A549 (cell line): ENCODE measurements around the gene SPIRE1. TPM values are rescaled to one million over a fixed set of nuclear protein-coding genes. Genes with fewer than 3 reads are reported as not detected.

Experiments
- ATAC-seq, 2 experiments: fragments of 200-7000 bp in 1 of 2; fragments of >200 bp in 1 of 2; cut with Nextera tagmentation in 1 of 2; cut with Tn5 transposase in 1 of 2; 3 replicates each; pipeline versions ENCODE4 v1.8.0 to v1.9.1; 2018 to 2020; ENCODE audit warnings: mild to moderate bottlenecking in 1 of 2, moderate library complexity in 1 of 2
- CTCF ChIA-PET: fragments of 300-600 bp; sonication (Branson Sonifier 250); formaldehyde crosslinking; extraction: SDS; loops from one replicate; lab custom pipeline; 2021; ENCODE audit warnings: antibody characterized with exemption, inconsistent platforms; lab: Yijun Ruan, JAX
- POLR2A ChIA-PET: fragments of 350-600 bp; formaldehyde crosslinking; extraction: SDS; loops from one replicate; lab custom pipeline; 2021; ENCODE audit warnings: antibody characterized with exemption, inconsistent platforms; lab: Yijun Ruan, JAX
- DNase-seq, 2 experiments: peaks; one replicate each; pipeline versions ENCODE4 v3.0.0 to v3.0.0-alpha.2; 2011 to 2016; ENCODE audit warnings: low read depth in 1 of 2, low spot score in 1 of 2
- FAIRE-seq: peaks from 2 replicates; lab custom pipeline; 2011; peaks lifted over from hg19 to GRCh38; lab: Jason Lieb, UNC
- H3K27ac ChIP-seq, 2 experiments: fragments of >200 bp; sonication (Bioruptor Twin); formaldehyde crosslinking; 3 replicates each; pipeline ENCODE4 v1.5.1; 2016 to 2017
- H3K4me1 ChIP-seq: fragments of >200 bp; sonication (Bioruptor Twin); formaldehyde crosslinking; 3 replicates; pipeline ENCODE4 v1.6.1; 2016
- H3K4me2 ChIP-seq: fragments of >200 bp; sonication (Bioruptor Twin); formaldehyde crosslinking; 3 replicates; pipeline ENCODE4 v1.6.1; 2016
- H3K4me3 ChIP-seq: fragments of >200 bp; sonication (Bioruptor Twin); formaldehyde crosslinking; 3 replicates; pipeline ENCODE4 v1.5.1; 2016
- H3K9me3 ChIP-seq: fragments of >200 bp; sonication (Bioruptor Twin); formaldehyde crosslinking; 3 replicates; pipeline ENCODE4 v1.6.1; 2016
- BCL3 ChIP-seq: fragments of >200 bp; sonication (Bioruptor Twin); formaldehyde crosslinking; IDR thresholded peaks from 3 replicates; pipeline ENCODE4 v1.6.1; 2016
- CBX2 ChIP-seq: fragments of 200-600 bp; sonication (generic); IDR thresholded peaks from 2 replicates; pipeline ENCODE4 v1.6.1; 2016; ENCODE audit warnings: low read depth, mild to moderate bottlenecking, borderline replicate concordance
- CBX8 ChIP-seq: fragments of 200-600 bp; sonication (generic); IDR thresholded peaks from 2 replicates; pipeline ENCODE4 v1.6.1; 2016
- CHD2 ChIP-seq: fragments of 150-350 bp; IDR thresholded peaks from 2 replicates; pipeline ENCODE4 v1.6.1; 2014; ENCODE audit warnings: low read length; ENCODE audit not compliant: partially characterized antibody
- CHD4 ChIP-seq: fragments of 200-600 bp; sonication (generic); IDR thresholded peaks from 2 replicates; pipeline ENCODE4 v1.6.1; 2016; ENCODE audit warnings: antibody characterized with exemption, mild to moderate bottlenecking, borderline replicate concordance
- EHF ChIP-seq: fragments of 250-450 bp; sonication (Bioruptor Pico); IDR thresholded peaks from 2 replicates; pipeline ENCODE4 v1.5.0; 2020; ENCODE audit warnings: mild to moderate bottlenecking
- EP300 ChIP-seq, 2 experiments: fragments of >200 bp; sonication (Bioruptor Twin); formaldehyde crosslinking; IDR thresholded peaks; 2 replicates in 1 of 2; 3 replicates in 1 of 2; pipeline ENCODE4 v1.6.1; 2016 to 2017
- FOSB ChIP-seq: fragments of 250-450 bp; sonication (Bioruptor Pico); IDR thresholded peaks from 2 replicates; pipeline ENCODE4 v1.5.0; 2020; ENCODE audit warnings: mild to moderate bottlenecking, moderate library complexity
- HMGXB4 ChIP-seq: fragments of 250-450 bp; sonication (Bioruptor Pico); IDR thresholded peaks from 2 replicates; pipeline ENCODE4 v1.5.0; 2021; ENCODE audit warnings: mild to moderate bottlenecking, moderate library complexity, borderline replicate concordance
- HOXB5 ChIP-seq: fragments of 250-450 bp; sonication (Bioruptor Pico); IDR thresholded peaks from 2 replicates; pipeline ENCODE4 v1.5.0; 2020; ENCODE audit warnings: mild to moderate bottlenecking, moderate library complexity
- JUNB ChIP-seq: fragments of >200 bp; sonication (Bioruptor Twin); formaldehyde crosslinking; IDR thresholded peaks from 2 replicates; pipeline ENCODE4 v1.6.1; 2016
- MAFK ChIP-seq: fragments of 450-650 bp; IDR thresholded peaks from 2 replicates; pipeline ENCODE4 v1.6.1; 2014; ENCODE audit not compliant: partially characterized antibody
- MAZ ChIP-seq: fragments of 150-350 bp; IDR thresholded peaks from 2 replicates; pipeline ENCODE4 v1.6.1; 2014; ENCODE audit warnings: antibody characterized with exemption, low read depth, low read length, borderline replicate concordance
- NPAS2 ChIP-seq: fragments of 250-450 bp; sonication (Bioruptor Pico); IDR thresholded peaks from 2 replicates; pipeline ENCODE4 v1.8.0; 2022; ENCODE audit warnings: mild to moderate bottlenecking, moderate library complexity, borderline replicate concordance
- POLR2AphosphoS2 ChIP-seq: conservative IDR thresholded peaks from 2 replicates; pipeline ENCODE4 v1.6.1; 2012; ENCODE audit warnings: low read length, improper control_type of control experiment, inconsistent platforms
- RARB ChIP-seq: fragments of 250-450 bp; sonication (Bioruptor Pico); IDR thresholded peaks from 2 replicates; pipeline ENCODE4 v1.8.0; 2021; ENCODE audit warnings: mild to moderate bottlenecking, moderate library complexity
- REST ChIP-seq: fragments of 200-600 bp; sonication (generic); IDR thresholded peaks from 2 replicates; pipeline ENCODE4 v1.6.1; 2016; ENCODE audit warnings: antibody characterized with exemption, mild to moderate bottlenecking, moderate library complexity
- RFX5 ChIP-seq: fragments of 450-650 bp; IDR thresholded peaks from 2 replicates; pipeline ENCODE4 v1.7.1; 2014; ENCODE audit warnings: antibody characterized with exemption, mild to moderate bottlenecking, moderate library complexity
- TFCP2L1 ChIP-seq: fragments of 250-450 bp; sonication (Bioruptor Pico); IDR thresholded peaks from 2 replicates; pipeline ENCODE4 v1.5.0; 2021; ENCODE audit warnings: mild to moderate bottlenecking
- ZC3H11A ChIP-seq: fragments of 450-650 bp; IDR thresholded peaks from 2 replicates; pipeline ENCODE4 v1.6.1; 2014; ENCODE audit warnings: antibody characterized with exemption, mild to moderate bottlenecking
- ZNF302 ChIP-seq: fragments of 250-450 bp; sonication (Bioruptor Pico); IDR thresholded peaks from 2 replicates; pipeline ENCODE4 v1.9.0; 2021; ENCODE audit warnings: inconsistent platforms, mild to moderate bottlenecking, moderate library complexity
- WGBS: methylation state at CpG from one replicate; pipeline ENCODE4 v1.1.6; 2017; ENCODE audit errors: missing lambda C conversion rate; 5-methylcytosine and 5-hydroxymethylcytosine counted together
- polyA plus RNA-seq, 4 experiments: library from polyadenylated mRNA; depleted of rRNA in 3 of 4; stranded (reverse); fragments of >200 nt; fragmentation: RNase III in 1 of 4; extraction: RNeasy Plus Mini Kit Qiagen cat#74134 plus additional on column Dnase treatment in 1 of 4; gene quantifications; 2 replicates in 3 of 4; 3 replicates in 1 of 4; pipeline ENCODE4 v1.2.3, GENCODE V29; 2011 to 2017

SPIRE1 gene
- polyA plus RNA-seq, 2 of the 4 experiments (the other 2 are of a cell fraction): 8.3 to 29.4 TPM

- no peak for TF ChIP-seq REST
- no peak for TF ChIP-seq RARB (CRISPR knock-in tag)
- TF ChIP-seq TFCP2L1 (CRISPR knock-in tag): no peak
- TF ChIP-seq HOXB5: no peak
- no peak for TF ChIP-seq CHD4
- TF ChIP-seq BCL3: no peak
- no peak for TF ChIP-seq MAZ
- TF ChIP-seq ZC3H11A: no peak
- TF ChIP-seq MAFK: no peak
These were observed 240.2 kb downstream of the SPIRE1 start (continued) for GRCh38 chr18:12417687-12418086.

GRCh38 chr18:12416098-12416729 is 241.7 kb downstream of the SPIRE1 start:
- DNase-seq: no peak
- FAIRE-seq: no peak
- ChIA-PET POLR2A (interaction anchor here (0.6 kb wide), 1 partner anchor 9 kb away, joined by 4 read pairs; no protein-coding TSS in a partner anchor), CTCF (no interaction called here)
- 90% methylated on average over 5 of the region's 5 CpGs for WGBS
- no peak overlapping the region for H3K27ac ChIP-seq
- TF ChIP-seq EP300 (IDR thresholded peaks at IDR 0.05) (no peak), RFX5 (no peak), POLR2AphosphoS2 (no peak), HOXB5 (no peak), CBX8 (no peak), JUNB (no peak), CHD2 (no peak), ZNF302 (CRISPR knock-in tag) (no peak), ZC3H11A (no peak), EHF (no peak), HMGXB4 (CRISPR knock-in tag) (no peak), CBX2 (no peak), NPAS2 (no peak), FOSB (no peak)
- no peaks in the 10 kb centered on the region for H3K4me1 ChIP-seq
- H3K4me2 ChIP-seq: no peak overlapping the region
- no peak overlapping the region for H3K4me3 ChIP-seq
- no peak for ATAC-seq
- H3K9me3 ChIP-seq: no peaks in the 10 kb centered on the region
